ENCODE measurements around the gene GPR155. TPM values are rescaled to one million over a fixed set of nuclear protein-coding genes. Genes with fewer than 3 reads are reported as not detected.

Gene GPR155
- polyA plus RNA-seq, 1 donor from 2014 or later: 5.7 TPM

DNA sequence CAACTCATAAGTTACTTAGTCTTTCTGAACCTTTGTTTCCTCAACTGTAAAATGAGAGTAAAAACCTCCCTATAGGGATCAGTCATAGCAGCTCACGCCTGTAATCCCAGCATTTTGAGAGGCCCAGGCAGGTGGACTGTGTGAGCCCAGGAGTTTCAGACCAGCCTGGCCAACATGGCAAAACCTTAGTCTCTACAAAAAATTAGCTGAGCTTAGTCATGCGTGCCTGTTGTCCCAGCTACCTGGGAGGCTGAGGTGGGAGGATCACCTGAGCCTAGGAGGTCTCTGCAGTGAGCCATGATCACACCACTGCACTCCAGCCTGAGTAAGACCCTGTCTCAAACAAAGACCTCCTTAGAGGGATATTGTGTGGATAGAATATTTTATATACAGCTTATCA, 2.3 kb downstream of the GPR155 start:
- Histone ChIP-seq H3K4me2 (ENCODE audit: low read length) (no peak overlapping the region), H3K27ac (ENCODE audit: low read length) (no peak overlapping the region), H3K79me2 (replicated peaks; ENCODE audit: insufficient read depth, low read length) (no peaks in the 10 kb centered on the region), H4K20me1 (ENCODE audit: insufficient read depth) (no peaks in the 10 kb centered on the region), H2AFZ (ENCODE audit: low read depth, low read length) (no peak overlapping the region), H3K27me3 (ENCODE audit: insufficient read depth, low read depth, low read length) (peaks cover 12% of the 10 kb centered on the region), H3K9me2 (ENCODE audit: insufficient read depth, low read length) (no peaks in the 10 kb centered on the region), H3K4me3 (ENCODE audit: low read length) (no peak overlapping the region), H3K36me3 (ENCODE audit: insufficient read depth, low read length) (no peaks in the 10 kb centered on the region), H3F3A (ENCODE audit: insufficient read depth, low read length, poor library complexity, severe bottlenecking) (no peaks in the 10 kb centered on the region), H3K9me3 (ENCODE audit: low read length) (no peaks in the 10 kb centered on the region), H3K9ac (ENCODE audit: low read length) (no peak overlapping the region)
- TF ChIP-seq POLR2AphosphoS5 (IDR thresholded peaks at IDR 0.05) (no peak), EP300 (conservative IDR thresholded peaks at IDR 0.05; ENCODE audit: poor library complexity, severe bottlenecking) (no peak), REST (IDR thresholded peaks at IDR 0.05; ENCODE audit: borderline replicate concordance) (no peak), TAF1 (IDR thresholded peaks at IDR 0.05; ENCODE audit: low read depth) (no peak), MXI1 (conservative IDR thresholded peaks at IDR 0.05; ENCODE audit: poor library complexity, severe bottlenecking) (no peak)
- TF ChIP-seq, protein P1, sequence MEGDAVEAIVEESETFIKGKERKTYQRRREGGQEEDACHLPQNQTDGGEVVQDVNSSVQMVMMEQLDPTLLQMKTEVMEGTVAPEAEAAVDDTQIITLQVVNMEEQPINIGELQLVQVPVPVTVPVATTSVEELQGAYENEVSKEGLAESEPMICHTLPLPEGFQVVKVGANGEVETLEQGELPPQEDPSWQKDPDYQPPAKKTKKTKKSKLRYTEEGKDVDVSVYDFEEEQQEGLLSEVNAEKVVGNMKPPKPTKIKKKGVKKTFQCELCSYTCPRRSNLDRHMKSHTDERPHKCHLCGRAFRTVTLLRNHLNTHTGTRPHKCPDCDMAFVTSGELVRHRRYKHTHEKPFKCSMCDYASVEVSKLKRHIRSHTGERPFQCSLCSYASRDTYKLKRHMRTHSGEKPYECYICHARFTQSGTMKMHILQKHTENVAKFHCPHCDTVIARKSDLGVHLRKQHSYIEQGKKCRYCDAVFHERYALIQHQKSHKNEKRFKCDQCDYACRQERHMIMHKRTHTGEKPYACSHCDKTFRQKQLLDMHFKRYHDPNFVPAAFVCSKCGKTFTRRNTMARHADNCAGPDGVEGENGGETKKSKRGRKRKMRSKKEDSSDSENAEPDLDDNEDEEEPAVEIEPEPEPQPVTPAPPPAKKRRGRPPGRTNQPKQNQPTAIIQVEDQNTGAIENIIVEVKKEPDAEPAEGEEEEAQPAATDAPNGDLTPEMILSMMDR (IDR thresholded peaks at IDR 0.05; ENCODE audit: poor library complexity, severe bottlenecking): no peak

- no peak overlapping the region for H3K27ac ChIP-seq (ENCODE audit: low read length)
- H3K36me3 ChIP-seq (ENCODE audit: insufficient read depth, low read length): no peaks in the 10 kb centered on the region
Measured at GRCh38 chr2:174482854-174483253, 4.0 kb downstream of the GPR155 start.

More at GRCh38 chr2:174482854-174483253, 4.0 kb downstream of the GPR155 start:
- H3K9ac ChIP-seq (ENCODE audit: low read length): no peak overlapping the region
- H3K9me2 ChIP-seq (ENCODE audit: insufficient read depth, low read length): no peaks in the 10 kb centered on the region
- TF ChIP-seq, protein P1 (IDR thresholded peaks at IDR 0.05; ENCODE audit: poor library complexity, severe bottlenecking): no peak
- TF ChIP-seq POLR2AphosphoS5 (IDR thresholded peaks at IDR 0.05): no peak
- TF ChIP-seq TAF1 (IDR thresholded peaks at IDR 0.05; ENCODE audit: low read depth): no peak
- no peak for TF ChIP-seq EZH2 (IDR thresholded peaks at IDR 0.05; ENCODE audit: borderline replicate concordance, insufficient read depth, low read length, poor library complexity, severe bottlenecking)
- TF ChIP-seq MXI1 (conservative IDR thresholded peaks at IDR 0.05; ENCODE audit: poor library complexity, severe bottlenecking): no peak
- no peak for TF ChIP-seq REST (IDR thresholded peaks at IDR 0.05; ENCODE audit: borderline replicate concordance)
- TF ChIP-seq RAD21 (conservative IDR thresholded peaks at IDR 0.05): no peak
- TF ChIP-seq EP300 (conservative IDR thresholded peaks at IDR 0.05; ENCODE audit: poor library complexity, severe bottlenecking): no peak
- TF ChIP-seq SMC3 (conservative IDR thresholded peaks at IDR 0.05; ENCODE audit: poor library complexity): no peak
- H3K4me2 ChIP-seq (ENCODE audit: low read length): no peak overlapping the region
- no peaks in the 10 kb centered on the region for H4K20me1 ChIP-seq (ENCODE audit: insufficient read depth)
- H2AFZ ChIP-seq (ENCODE audit: low read depth, low read length): no peak overlapping the region
- no peaks in the 10 kb centered on the region for H3F3A ChIP-seq (ENCODE audit: insufficient read depth, low read length, poor library complexity, severe bottlenecking)
- peaks cover 12% of the 10 kb centered on the region for H3K27me3 ChIP-seq (ENCODE audit: insufficient read depth, low read depth, low read length)
- no peak overlapping the region for H3K4me3 ChIP-seq (ENCODE audit: low read length)
- H3K9me3 ChIP-seq (ENCODE audit: low read length): no peaks in the 10 kb centered on the region
- no peaks in the 10 kb centered on the region for H3K79me2 ChIP-seq (replicated peaks; ENCODE audit: insufficient read depth, low read length)

Data from neural cell (in vitro differentiated cells).